ENCODE data around the gene UBL4A.

DNA sequence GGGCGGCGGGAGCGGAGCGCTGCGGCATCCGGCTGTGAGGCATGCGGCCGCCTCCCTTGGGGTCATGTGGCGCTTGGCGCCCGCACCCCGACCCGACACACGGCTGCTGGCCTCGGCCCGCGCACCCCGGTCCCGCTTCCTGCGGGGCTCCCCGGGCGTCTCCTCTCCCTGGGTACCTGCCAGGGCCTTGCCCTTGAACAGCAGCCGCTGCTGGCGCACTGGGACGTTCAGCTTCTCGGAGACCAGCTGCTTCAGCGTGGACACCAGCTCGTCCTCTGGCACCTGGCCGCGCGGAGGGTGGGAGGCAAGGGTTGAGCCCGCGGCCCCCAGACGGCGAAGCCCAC lies 391 bp downstream of the UBL4A start:
- TF ChIP-seq, protein P1, sequence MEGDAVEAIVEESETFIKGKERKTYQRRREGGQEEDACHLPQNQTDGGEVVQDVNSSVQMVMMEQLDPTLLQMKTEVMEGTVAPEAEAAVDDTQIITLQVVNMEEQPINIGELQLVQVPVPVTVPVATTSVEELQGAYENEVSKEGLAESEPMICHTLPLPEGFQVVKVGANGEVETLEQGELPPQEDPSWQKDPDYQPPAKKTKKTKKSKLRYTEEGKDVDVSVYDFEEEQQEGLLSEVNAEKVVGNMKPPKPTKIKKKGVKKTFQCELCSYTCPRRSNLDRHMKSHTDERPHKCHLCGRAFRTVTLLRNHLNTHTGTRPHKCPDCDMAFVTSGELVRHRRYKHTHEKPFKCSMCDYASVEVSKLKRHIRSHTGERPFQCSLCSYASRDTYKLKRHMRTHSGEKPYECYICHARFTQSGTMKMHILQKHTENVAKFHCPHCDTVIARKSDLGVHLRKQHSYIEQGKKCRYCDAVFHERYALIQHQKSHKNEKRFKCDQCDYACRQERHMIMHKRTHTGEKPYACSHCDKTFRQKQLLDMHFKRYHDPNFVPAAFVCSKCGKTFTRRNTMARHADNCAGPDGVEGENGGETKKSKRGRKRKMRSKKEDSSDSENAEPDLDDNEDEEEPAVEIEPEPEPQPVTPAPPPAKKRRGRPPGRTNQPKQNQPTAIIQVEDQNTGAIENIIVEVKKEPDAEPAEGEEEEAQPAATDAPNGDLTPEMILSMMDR (IDR thresholded peaks at IDR 0.05) = no peak
- no peak for TF ChIP-seq POLR2A (IDR thresholded peaks at IDR 0.05)

All from uterus (tissue), 2 donors.